Mammary epithelial cell (primary cell): ENCODE results near the gene VIPR2.

Source experiments
- CTCF ChIP-seq, 2 donors: IDR thresholded peaks in 1 of 2; conservative IDR thresholded peaks in 1 of 2; 2 replicates each; pipeline ENCODE4 v1.5.1; 2011 to 2012; ENCODE audit warnings: inconsistent platforms in 2 of 2, low read length in 2 of 2, mild to moderate bottlenecking in 2 of 2, control low read depth in 1 of 2, low read depth in 1 of 2; ENCODE audit not compliant: insufficient read depth in 1 of 2; ENCODE audit errors: extremely low read depth in 1 of 2
- EZH2 ChIP-seq: IDR thresholded peaks from 2 replicates; pipeline ENCODE4 v1.6.1; 2012; ENCODE audit warnings: low read length, inconsistent platforms, borderline replicate concordance

GRCh38 chr7:159028508-159029401, 115.9 kb downstream of the VIPR2 start:
- no peak for TF ChIP-seq CTCF (conservative IDR thresholded peaks at IDR 0.05 in 1 of 2, IDR thresholded peaks at IDR 0.05 in 1 of 2; ENCODE audit: extremely low read depth in 1 of 2, insufficient read depth in 1 of 2, low read depth in 1 of 2, low read length in 2 of 2)
- no peak for TF ChIP-seq EZH2
